Measurements from ENCODE around the gene TMEM11.

Gene TMEM11, protein sequence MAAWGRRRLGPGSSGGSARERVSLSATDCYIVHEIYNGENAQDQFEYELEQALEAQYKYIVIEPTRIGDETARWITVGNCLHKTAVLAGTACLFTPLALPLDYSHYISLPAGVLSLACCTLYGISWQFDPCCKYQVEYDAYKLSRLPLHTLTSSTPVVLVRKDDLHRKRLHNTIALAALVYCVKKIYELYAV

GRCh38 chr17:21214015-21214776 is at the start of gene TMEM11:
TSS of gene TMEM11 (minus strand) at chr17:21214161. CDS start at chr17:21214152, 9 bp downstream.
- DNase-seq (ENCODE audit: low spot score): peak; percentile 95

DNA sequence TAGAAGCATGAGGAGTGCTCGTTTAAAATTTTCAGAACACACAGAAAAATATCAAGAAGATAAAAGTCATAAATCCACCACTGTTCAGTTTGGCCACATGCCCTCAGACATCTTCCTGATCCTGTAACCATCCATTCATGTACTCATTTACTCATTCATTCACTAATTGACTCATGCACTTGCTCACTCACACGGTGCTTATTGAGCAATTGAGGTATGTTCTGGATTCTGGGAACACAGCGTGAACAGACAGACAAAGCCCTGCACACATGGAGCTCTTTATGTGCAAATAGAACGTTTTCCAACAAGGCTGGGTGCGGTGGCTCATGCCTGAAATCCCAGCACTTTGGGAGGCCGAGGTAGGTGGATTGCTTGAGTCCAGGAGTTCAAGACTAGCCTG is 49.4 kb upstream of the TMEM11 start:
- no peak for DNase-seq (ENCODE audit: low spot score)

GRCh38 chr17:21262259-21262993 is 48.5 kb upstream of the TMEM11 start:
- no peak for DNase-seq (ENCODE audit: low spot score)

DNA sequence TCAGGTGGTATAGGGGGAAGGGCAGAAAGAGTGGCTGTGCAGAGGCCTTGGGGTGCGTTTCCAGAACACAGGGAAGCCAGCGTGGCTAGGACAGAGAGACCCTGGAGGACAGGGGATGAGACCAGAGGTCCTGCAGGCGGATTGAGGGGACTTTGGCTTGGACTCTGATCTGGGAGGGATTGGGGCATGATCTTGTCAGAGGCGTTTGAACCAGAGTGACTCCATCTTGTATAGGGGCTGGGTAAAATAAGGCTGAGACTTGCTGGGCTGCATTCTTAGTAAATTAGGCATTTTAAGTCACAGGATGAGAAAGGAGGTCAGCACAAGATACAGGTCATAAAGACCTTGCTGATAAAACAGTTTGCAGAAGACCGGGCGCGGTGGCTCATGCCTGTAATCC is 44.6 kb upstream of the TMEM11 start:
- no peak for DNase-seq (ENCODE audit: low spot score)

DNA sequence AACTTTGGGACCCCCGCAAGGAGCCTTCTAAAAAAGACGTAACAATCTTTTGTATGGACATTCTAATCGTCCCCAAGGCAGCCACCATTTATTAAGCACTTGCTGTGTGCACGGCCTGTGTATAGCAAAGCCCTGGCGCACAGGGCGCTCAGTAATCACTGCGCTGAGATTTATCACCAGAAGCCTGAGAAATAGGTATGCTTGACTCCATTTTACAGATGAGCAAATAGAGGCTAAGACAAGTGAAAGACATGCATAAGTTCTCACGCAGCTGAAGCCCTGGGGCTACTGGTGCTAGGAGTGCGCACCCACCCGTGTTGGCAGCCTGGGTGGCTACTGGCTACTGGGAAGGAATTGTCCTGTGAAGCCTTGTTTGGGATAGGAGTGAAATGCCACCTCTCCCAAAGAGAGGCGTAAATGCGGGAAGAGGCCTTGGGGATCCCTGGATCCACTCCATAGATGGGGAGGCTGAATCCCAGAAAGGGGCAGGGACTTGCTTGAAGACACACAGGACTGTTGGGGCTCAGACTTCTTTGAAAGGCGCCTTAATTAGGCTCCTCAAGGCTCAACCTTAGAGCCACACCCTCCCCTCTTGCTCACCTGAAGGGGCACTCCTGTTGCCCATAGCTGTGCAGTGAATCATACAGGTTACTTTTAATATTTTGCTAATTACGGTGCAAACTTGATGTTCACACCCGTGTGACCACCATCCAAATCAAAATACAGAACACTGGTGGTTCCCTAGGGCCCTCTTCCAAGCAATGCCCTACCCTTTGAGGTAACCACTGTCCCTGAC is 39.9 kb upstream of the TMEM11 start:
- DNase-seq (ENCODE audit: low spot score): peak; percentile 13

GRCh38 chr17:21252796-21253645 is 39.1 kb upstream of the TMEM11 start, which contains the start of gene NATD1:
TSS of gene NATD1 (minus strand) at chr17:21253410. CDS start at chr17:21253264, 146 bp downstream.
- peak; percentile 80 for DNase-seq (ENCODE audit: low spot score)

DNA sequence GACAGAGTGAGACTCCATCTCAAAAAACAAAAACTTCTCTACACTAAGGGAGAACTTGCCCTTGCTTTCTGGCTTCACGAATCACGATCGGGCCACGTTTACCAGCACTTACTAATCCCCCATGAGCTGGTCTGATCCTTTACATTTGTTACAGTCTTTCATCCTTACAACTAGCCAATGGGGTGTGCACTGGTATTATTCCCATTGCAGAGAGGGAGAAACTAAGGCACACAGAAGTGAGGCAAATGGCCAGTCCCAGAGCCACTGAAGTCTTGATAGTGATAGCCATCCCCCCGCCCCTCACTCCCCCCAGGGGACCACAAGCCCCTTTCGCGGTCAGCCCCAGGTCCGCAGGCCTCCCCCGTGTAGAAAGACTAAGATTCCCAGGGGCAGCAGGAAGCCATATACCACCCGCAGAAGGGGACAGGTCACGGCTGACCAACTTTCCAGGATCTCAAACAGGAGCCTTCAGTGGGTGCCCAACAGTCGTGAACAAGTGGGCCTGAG is 38.4 kb upstream of the TMEM11 start:
- no peak for DNase-seq (ENCODE audit: low spot score)

GRCh38 chr17:21251337-21252010 is 37.5 kb upstream of the TMEM11 start:
- DNase-seq (ENCODE audit: low spot score): no peak

DNA sequence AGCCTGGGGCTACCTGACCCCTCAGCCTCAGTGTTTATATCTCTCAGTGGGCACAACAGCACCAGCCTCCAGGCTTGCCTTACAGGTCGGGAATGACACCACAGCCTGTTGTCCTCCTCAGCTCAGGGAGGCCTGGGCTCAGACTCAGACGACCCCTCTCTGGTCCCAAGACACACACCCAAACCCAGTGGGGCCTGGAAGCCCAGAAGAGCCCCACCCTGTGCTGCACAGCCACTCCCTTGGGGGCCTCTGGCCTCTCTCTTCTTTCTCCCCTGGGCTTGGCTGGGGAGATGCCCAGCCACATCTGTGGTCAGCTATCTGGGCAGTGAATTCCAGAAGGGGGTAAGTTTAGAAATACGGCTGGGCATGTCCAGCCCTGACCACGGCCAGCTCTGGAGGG is 36.9 kb upstream of the TMEM11 start:
- no peak for DNase-seq (ENCODE audit: low spot score)

DNA sequence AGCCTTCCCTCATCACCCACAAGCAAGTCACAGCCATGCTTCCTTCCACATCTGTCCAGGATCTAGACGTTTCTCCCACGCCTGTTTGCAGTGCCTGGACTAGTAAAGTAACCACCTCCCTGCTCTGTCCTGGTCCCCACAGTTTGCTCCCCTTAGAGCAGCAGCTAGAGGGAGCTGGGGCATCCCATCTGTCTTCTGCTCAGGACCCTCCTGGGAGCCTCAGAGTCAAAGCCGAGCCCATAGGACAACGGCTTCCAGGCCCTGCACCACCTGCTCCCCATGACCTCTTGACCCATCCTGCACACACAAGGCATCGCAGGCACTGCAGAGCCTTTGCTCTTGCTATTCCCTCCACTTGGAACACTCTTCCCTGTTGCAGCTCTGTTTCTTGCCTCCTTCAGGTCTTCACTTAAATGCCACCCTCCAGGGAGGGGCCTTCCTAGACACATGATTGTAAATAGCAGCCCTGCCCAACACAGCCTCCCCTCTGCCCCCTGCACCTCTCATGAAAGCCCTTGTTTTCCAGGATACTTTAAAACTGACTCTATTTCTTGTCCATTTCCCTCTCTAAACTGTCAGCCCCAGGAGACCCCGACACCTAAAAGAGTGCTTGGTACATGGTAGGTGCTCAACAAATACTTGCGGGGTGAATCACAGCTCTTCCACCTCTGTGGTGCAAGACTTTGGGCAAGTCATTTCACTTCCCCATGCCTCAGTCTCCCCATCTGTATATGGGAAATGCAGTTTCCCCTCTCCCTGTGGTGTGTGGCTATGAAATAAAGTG is 36.2 kb upstream of the TMEM11 start:
- no peak for DNase-seq (ENCODE audit: low spot score)

- no peak for DNase-seq (ENCODE audit: low spot score)
These were observed 35.3 kb upstream of the TMEM11 start for GRCh38 chr17:21249086-21249795.

DNA sequence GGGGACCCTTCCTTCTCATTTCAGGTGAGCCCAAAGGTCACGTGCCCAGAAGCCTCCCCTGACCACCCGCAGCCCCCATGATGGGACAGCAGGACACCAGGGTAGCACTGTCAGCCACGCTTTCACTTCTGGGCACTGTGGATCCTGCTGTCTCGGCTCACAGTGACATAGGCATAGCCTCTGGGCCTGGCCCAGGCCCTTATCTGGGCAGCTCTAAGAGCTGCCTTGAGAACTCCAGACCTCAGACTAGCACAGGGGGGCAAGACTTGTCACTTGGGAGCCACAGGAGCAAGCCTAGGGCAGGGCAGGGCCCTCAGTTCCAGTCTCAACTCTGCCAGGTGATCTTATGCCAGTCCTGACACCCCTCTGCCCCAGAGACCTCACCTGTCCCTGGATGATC is 34.5 kb upstream of the TMEM11 start:
- no peak for DNase-seq (ENCODE audit: low spot score)

DNA sequence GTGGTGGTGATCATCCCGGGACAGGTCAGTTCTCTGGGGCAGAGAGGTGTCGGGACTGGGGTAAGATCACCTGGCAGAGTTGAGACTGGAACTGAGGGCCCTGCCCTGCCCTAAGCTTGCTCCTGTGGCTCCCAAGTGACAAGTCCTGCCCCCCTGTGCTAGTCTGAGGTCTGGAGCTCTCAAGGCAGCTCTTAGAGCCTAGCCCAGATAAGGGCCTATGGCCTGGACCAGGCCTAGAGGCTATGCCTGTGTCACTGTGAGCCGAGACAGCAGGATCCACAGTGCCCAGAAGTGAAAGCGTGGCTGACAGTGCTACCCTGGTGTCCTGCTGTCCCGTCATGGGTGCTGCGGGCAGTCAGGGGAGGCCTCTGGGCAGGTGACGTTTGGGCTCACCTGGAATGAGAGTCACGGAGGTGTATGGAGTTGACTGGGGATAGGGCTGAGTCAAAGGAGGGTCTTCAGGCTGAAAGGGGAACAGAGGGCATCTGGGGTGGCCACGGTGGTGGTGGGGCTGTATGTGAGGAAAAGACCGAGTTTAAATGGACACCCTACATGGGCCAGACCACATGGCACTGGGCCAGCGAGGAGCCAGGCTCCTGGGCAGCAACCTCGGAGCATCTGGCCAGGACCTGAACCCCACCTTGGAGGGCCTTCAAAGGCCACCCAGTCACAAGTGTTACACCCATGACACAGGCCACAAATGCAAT is 33.7 kb upstream of the TMEM11 start:
- no peak for DNase-seq (ENCODE audit: low spot score)

GRCh38 chr17:21246698-21247097 is 32.7 kb upstream of the TMEM11 start:
- no peak for DNase-seq (ENCODE audit: low spot score)

- no peak for DNase-seq (ENCODE audit: low spot score)
These were observed 31.7 kb upstream of the TMEM11 start for GRCh38 chr17:21245639-21246084.

- DNase-seq (ENCODE audit: low spot score): no peak
These were observed 29.7 kb upstream of the TMEM11 start for GRCh38 chr17:21243516-21244303.

DNA sequence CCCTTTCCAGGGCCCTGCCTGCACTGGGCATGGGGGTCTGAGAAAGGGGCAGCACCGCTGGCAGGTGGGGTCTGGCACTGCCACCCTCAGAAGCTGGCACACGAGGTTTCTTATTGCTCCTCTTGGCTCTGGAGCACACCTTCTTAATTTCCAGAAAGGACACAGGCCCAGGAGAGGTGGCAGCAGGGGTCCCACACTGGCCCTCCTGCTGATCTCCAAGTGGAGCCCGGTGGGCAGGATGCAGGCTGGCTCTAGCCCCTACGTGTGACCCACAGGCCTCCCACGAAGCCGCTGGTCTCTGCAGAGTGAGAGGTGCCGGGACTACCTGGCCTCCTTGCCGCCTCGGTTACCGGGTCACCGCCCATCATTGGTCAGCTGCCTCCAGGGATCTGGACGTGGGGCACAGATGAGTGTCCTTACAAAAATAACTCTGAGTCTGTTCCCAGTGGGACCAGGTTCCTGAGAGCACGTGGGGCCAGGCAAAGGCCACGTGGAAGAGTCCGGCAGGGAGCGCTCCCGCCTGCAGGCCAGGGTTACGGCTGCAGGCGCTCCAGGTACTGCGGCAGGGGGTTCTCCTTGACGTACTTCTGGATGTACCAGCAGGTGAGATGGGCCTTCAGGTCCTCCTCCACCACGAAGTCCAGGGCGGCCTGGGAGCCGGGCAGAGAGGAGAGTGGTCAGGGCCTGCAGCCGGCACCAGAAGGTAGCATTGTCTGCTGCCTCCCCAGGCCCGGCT is 29.0 kb upstream of the TMEM11 start:
- DNase-seq (ENCODE audit: low spot score): no peak
